ENCODE results near the gene GATAD2A.
A peak's percentile ranks its signal among the peaks of the same experiment; 100 is the strongest.
"Not testable (repeated sequence)": the region's sequence is repeated elsewhere in the genome, so short reads cannot be mapped to it uniquely, and the experiment has no call there.

Gene GATAD2A

DNA sequence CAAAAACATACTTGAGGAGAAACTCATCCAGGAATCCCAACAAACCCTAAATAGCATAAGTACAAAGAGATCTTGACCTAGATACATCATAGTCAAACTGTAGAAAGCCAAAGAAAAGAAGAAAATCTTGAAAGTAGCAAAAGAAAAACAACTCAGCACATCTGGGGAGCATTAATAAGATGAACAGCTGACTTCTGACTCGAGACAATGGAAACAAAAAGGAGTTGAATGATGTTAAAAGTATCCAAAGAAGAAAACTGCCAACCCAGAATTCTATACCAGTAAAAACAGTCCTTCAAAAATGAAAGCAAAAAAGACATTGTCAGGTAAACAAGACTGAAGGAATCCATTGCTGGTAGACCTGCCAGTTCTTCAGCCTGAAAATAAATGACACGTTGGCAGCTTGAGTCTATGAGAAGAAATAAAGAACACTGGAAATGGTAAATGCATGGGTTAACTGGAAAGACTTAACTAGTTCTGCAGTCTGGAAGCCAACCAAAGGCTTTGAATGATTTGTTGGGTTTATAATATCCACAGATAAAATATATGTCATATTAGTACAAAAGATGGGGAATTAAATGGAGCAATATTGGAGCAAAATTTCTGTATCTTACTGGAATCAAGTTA, 63.1 kb downstream of the GATAD2A start:
- DNase-seq (ENCODE audit: low read depth) = no peak

DNA sequence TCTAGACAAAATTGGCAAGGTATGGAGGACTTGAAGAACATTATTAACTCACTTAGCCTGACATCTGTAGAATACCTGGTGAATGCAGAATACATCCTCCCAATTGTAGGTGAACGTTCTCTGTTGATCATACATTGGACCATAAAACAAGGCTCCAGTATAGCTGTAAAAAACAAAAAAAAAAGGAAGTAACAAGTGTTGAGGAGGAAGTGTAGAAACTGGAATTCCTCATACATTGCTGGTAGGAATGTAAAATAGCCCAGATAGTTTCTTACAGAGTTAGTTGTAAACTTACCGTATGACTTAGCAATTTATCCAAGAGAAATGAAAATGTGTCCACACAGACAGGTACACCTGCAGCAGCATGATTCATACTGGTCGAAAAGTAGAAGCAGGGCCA, 65.1 kb downstream of the GATAD2A start:
- no peak for DNase-seq (ENCODE audit: low read depth)

DNA sequence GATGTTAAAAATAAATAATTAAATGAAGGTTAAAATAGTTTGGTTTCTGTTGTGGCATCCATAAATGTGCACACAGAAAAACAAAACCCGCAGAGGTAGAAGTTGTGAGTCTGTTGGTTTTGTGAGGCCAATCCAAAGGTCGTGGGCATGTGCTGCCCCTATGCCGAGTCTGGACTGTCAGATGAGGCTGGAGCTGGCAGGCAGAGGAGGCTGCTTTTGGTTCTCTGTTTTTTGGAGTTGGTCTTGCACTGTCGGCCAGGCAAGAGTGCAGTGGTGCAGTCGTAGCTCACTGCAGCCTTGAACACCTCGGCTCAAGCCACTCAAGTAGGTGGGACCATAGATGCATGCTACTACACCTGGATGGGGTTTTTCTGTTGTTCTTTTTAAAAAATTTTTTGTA, 66.2 kb downstream of the GATAD2A start:
- DNase-seq (ENCODE audit: low read depth) = no peak

DNA sequence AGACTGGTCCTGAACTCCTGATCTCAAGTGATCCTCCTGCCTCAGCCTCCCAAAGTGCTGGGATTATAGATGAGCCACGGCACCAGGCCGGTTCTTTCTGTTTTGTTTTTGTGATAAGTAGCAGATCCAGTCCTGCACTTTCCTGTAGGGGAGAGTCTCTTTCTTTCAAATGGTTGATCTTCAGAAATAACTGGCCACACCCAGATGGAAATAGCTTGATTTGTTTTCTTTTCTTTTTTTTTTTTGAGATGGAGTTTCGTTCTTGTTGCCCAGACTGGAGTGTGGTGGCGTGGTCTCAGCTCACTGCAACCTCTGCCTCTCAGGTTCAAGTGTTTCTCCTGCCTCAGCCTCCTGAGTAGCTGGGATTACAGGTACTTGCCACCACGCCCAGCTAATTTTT, 66.6 kb downstream of the GATAD2A start:
- not testable (repeated sequence) for DNase-seq (ENCODE audit: low read depth)

DNA sequence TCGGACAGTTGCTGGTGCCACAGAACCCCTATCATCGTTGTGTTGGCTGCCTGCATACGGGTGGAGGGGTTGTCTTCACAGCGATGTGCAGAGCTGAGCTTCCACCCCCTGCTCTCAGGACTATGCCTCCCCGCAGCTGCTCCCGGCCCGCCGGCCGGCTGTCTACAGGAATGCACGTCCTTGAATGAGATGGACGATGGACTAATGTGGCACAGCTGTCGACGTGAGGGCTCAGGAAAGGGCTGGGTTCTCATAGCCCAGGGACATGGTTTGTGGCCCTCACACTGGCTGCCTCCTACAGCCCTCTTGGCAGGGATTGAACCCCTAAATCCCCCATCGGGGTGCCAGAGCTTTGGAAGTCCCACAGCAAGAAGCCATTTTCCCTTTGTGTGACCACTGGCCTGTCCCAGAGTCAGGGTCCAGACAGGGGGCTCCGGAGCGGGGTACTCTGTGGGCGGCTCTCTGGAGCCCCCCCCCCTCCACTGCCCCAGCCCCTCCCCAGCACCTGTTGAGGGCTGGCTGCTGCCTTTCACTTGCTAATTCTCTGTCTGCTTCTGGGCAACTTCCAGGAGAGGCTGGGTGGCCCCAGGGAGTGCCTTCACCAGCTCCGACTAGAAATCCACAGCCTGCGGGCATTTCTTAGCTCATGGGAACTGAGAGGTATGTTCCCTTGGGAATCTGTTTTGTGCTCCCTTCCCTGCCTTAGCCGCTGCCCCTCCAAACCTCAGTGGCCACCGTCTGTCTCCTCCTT, 69.7 kb downstream of the GATAD2A start:
- DNase-seq (ENCODE audit: low read depth) = no peak

DNA sequence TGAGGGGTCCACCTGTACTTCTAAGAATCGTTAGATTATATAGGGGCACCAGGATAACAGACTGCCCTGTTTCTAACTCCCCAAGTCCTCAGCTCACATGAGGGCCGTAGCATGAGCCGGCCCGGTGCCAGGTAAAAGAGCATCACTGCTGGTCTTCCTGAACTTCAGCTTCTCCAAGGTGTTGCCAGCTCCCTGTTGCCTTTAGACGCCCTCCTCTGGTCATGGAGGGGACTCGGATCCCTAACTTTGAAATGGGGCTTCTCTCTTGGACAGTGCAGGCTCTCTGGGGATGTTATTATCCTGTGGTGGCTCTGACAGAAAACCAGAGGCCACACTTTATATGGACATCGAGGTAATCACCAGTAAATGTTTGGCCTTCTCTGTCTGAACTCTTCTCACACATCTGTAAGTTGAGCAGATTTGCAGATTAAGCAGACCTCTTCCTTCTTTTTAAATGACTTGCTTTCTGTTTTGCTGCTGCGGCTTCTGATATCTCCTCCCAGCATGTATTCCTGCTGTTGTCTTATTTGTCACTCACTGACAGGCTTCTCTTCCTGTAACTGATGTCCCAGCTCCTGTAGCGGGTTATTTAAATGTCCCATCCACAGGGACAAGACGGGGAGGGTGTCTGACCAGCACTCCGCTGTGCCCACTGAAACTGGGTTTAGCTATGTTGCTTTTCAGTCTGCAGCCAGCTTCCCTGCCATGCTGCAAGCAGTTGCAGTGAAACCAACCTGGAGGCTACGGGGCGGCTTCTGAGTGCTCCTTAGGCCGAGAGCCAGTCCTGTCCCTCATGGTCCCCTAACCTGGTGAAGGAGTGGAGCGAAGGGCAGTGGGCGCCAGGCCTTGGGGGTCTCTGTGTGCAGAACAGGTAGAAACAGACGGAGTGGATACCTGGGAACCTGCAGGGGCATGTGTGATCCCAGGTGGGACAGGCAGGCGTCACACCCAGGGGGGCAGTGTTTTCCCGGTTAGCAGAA, 70.7 kb downstream of the GATAD2A start:
- no peak for DNase-seq (ENCODE audit: low read depth)

DNA sequence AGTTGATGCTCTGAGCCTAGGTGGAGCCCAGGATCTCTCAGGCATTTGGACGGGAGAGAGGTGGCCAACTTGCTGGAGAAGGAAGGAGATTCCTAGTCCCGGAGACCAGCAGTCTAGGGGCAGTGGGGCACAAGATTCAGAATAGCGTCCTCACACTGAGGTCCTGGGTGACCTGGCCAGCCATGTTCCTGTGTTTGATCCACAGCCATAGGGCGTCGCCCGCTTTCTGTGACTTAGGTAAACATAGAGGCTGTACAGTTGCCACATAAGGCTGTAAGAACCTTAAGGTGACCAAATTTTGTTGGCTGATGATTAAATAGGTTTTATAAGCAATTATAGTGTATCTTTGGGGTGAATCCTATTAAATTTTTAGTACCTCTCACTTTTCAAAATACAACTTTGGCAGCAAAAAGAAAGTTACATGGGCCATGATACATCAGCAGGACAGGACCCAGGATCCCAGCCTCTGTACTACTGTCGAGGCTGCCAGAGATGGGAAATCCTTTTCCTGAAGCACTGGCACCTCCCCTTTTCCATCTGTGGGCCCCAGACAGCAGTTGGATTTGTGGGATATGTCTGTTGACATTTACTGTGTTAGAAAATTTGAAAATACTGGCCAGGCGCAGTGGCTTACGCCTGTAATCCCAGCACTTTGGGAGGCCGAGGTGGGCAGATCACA, 72.4 kb downstream of the GATAD2A start:
- DNase-seq (ENCODE audit: low read depth) = no peak

DNA sequence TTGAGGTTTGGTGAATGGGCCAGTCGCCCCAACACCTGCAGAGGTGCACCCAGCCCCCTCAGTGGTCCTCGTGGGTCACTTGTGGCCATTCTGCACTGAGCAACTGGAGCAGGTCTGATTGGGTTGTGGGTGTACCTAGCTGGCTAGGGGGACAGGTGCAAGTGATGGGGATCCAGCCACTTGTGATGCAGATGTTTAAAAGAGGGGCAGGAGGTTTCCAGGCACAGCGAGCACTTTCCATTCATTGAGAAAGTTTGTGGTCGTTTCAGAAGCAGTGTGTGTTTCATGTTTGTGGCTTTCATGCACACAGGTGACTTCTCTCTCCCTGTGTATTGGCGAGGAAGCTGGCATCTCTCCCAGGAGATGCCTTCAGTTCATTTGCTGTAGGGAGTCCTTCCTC, 75.2 kb downstream of the GATAD2A start:
- DNase-seq (ENCODE audit: low read depth) = no peak

DNA sequence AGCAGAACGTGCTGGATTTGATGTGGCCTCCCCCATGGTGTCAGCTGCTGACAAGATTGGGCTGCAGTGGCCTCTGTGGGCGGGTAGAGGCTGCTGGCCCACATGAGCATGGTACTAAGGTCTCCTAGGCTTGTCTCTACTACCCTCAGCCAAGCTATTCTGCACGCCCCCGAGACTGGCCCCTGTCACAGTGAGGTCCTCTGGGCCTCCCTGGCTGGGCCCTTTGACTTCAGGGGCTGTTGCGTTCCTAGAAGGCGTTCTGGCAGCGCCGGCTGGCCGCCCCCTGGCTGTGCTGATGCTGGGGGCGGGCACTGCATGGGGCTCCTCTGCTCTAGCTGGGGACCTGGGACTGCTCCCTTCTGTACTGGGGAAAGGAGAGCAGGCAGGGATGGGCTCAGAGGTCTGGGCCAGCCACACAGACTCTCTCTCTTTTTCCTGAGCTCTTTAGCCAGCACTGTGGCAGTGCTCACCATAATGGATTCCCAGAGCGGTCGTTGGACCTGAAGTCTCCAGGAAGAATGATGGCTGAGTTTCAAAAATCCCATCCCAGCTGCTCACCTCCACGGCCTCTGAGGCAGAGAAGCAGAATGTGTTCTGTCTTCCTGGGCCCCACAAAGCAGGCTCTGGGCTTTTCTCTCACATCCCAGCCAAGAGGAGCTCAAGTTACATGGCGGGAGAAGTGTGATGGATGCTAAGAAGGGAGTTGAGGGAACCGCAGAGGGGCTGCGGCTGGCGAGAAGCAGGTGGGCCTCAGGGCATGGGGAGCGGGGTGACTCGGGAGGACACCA, 77.5 kb downstream of the GATAD2A start:
- no peak for DNase-seq (ENCODE audit: low read depth)

DNA sequence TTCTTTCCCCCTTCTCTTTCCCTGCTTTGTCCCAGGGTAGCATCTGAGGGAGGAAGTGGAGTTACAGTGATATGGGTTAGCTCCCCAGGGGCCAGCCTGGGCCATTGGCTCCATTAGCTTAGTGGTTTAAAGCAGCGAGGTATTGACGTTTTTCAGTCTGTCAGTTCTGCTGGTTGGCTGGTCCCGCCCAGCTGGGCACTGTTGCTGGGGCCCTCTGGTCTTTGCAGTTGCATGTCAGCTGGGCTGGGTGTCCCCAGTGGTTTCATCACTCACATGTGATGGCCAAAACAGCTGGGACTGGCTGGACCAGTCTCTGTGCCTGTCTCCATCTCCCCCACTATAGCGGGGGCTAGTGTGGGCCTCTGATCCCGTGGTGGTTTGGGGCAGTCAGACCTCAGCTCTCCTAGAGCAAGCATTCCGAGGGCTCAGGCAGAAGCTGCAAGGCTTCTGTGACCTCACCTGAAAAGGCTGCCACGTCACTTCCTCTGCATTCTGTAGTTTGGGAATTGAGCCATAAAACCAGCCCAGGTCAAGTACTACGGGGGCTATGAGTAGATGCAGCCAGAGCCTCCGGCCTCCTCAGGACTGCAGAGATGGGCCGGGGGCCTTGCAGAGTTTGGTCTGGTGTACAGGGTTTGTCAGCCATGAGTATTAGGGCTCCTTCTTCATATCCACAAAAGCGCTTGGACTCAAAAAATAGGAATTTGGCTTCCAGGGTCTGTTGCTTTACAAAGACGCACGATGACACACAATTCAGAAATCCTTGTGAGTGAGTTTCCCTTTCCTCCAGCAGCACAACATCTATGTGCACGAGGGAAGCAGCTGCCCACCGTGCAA, 79.9 kb downstream of the GATAD2A start:
- DNase-seq (ENCODE audit: low read depth) = no peak

DNA sequence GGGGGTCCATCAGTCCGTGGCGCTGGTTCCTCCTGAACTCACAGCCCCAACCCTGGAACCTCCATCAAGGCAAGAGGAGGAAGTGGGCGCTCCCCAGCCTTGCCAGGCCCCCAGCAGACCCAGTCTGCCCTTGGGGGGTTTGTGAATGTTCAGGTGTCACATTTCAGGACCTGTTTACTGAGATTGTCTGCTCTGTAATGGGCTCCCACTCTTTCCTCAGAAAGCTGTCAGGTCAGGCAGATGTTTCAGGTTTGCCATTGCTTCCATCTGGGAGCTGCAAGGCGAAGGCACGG, 80.5 kb downstream of the GATAD2A start:
- no peak for DNase-seq (ENCODE audit: low read depth)

DNA sequence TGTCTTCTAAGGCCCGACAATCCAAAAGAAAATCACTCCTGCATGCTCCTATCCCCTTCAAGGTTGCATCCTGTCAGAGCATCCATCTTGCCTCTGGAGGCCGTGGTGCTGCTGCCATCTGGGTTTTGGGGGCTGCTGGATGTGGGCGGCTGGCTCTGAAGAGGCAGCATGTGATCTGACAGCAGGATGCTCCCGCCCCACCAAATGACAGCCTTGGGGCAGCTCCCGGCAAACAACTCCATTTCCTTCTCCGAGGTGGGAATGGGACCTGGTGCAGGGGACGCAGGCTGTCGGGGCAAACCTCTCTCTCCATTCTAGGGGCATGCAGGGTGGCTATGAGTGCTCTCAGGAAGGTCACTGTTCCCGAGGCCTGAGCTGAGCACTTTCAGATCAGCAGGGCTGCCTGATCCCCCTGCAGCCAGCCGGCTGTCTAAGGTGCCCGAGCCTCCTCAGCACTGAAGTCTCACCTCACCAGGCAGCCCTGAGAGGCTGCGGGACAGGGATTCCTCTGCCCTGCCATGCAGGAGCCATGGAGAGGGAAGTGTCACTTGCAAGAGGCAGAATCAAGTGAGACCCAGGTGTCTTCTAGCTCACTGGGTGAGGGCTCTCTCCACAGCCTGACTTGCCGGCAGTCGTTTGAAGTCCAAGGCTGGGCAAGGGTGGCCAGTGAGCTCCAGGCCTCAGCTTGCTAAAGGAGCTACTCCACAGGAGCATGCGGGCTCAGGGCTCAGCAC, 81.0 kb downstream of the GATAD2A start:
- no peak for DNase-seq (ENCODE audit: low read depth)

DNA sequence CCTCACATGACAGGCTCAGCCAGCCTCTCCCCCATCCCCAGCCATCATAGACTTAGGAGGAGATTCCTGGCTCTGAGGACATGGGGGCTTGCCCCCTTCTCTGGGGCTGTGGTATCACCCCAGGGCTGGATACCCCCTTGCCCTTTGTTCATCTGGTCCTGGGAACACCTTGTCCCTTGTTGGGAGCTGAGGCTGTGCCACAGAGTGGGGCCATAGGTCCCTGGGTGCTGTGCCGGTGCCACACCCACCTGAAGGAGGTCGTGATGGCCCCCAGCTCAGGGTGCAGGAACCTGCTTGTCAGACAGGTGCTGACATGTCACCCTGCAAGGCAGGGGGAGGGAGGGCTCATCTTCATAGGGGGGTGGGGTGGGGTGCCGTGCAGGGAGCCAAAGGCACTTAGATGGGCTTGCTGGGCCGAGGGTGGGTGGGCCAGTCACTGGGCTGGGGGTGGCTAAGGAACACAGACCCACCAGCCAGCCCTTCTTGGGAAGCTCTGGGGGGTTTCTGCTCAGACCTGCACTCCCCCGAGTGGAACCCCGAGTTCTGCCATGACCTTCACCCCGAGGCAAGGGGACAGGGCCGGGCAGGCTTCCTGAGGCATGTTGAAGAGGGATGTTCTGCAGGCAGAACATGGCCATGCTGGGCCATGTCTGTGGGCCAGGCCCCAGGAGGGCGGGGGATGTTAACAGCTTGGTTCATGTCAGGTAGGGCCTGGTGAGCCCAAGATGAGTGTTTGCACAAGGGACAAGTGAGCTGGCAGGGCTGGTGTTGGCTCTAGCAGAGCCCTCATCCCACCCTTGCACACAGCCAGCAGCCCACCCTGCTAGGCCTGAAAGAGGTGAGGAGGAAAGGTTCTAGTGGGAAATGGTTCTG, 81.8 kb downstream of the GATAD2A start:
- no peak for DNase-seq (ENCODE audit: low read depth)

DNA sequence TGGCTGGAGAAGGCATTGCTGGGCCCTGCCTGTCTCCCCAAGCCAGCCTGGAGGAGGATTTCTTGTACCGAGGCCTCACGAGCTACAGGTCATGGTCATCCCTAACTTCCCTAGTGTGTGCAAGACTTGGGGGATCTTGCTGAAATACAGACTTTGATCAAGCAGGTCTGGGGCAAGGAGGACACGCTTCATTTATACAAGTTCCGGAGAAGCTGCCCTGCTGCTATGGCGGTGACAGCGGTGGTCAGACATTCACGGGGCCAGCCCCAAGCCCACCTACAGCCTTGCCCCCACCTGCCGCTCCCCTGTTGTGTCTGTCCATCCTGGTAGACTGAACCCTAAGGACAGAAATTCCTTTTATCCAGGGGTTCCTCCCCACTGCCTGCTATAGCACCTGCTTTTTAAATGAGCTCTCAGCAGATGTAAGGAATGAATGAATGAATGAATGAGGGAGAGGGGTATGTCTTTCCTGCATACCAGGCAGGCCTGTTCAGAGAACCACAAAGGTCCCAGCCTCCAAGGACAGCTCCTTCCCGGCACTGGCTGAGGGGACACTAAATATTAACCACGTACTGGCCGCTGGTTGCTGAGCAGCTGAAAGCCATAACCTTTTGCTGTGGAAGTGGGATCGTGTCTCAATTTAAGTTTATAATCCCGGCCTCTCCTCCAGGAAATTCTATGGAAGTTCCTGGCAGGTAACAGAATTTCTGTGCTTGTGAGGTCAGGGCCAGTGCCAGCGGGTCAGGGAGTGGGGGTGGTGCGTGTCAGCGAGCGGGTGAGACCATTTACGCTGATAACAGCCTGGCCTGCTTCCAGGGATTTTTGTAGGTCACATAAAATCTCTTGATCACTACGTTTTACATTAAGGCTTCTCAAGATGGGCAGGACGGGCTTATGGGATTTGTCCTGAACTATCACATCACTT, 82.7 kb downstream of the GATAD2A start:
- no peak for DNase-seq (ENCODE audit: low read depth)

DNA sequence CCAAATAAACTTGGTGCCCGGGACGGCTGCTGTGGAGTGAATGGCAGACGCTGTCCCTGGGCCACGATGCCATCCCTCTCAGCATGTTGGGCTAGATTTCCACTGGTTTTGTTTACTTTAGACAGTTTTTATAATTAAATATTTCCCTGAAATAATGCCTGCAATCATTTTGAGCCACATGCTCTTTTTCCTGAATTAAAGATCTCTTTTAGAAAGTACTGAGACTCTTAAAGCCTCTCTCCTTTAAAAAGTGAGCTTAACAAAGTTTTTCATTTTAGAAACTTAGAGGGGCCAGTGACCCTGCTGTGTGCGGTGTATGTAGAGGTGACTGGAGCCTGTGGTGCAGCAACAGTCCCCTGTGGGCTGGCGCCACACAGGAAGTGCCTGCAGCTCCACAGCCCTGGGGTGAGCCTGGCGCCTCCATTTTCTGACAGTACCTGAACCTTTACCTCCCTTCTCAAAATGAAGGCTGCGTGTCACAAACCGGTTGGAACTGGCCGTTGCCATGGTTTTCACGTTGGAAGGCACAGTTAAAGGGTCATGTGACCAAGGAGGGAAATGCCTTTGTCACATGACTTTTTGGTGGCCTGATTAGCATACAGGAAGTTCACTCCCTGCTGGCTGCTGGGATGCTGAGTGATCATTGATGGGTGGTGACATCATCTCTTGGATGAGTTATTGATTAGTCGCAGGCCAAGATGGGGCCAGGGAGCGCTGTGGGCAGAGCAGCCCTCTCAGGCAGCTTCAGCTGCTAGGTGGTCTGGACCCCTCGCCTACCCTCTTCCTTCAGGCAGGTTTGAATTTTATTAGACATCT, 83.6 kb downstream of the GATAD2A start:
- peak; percentile 74 for DNase-seq (ENCODE audit: low read depth)

DNA sequence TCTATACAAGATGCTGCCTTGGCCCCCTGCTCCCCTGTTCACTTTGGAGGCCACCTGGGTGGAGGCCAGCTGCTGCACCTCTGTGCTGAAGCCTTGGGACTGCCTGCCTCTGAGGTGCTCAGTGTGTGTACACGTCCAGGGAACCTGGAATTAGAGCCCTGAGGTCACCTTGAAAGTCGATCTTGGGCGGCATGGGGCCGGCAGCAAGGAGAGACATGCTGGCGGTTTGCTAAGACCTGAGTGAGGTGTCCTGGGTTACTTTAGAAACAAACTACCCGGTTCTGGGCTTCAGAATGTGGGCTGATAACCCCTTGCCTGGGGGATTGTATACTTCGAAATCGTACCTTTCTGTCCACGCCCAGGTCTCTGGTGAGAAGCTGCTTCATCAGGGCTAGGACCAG, 84.3 kb downstream of the GATAD2A start:
- DNase-seq (ENCODE audit: low read depth) = no peak
